Smooth muscle cell (in vitro differentiated cells): ENCODE results near the gene PRR36. TPM values are rescaled to one million over a fixed set of nuclear protein-coding genes. Genes with fewer than 3 reads are reported as not detected.

Source experiments
- DNase-seq: peaks from one replicate; lab custom pipeline; 2025; ENCODE audit not compliant: unreplicated experiment; lab: John Stamatoyannopoulos, UW
- H2AFZ ChIP-seq: fragments of 200-600 bp; sonication (generic); 2 replicates; pipeline ENCODE4 v1.6.0; 2016; ENCODE audit warnings: antibody characterized with exemption, low read depth, mild to moderate bottlenecking
- H3F3A ChIP-seq: fragments of 200-600 bp; sonication (generic); 2 replicates; pipeline ENCODE4 v1.6.0; 2017; ENCODE audit warnings: antibody characterized with exemption, low read depth
- H3K27ac ChIP-seq: fragments of 200-600 bp; sonication (generic); 2 replicates; pipeline ENCODE4 v1.5.1; 2016; ENCODE audit warnings: low read depth, mild to moderate bottlenecking
- H3K27me3 ChIP-seq: fragments of 200-600 bp; sonication (generic); 2 replicates; pipeline ENCODE4 v1.6.1; 2016; ENCODE audit warnings: low read depth, mild to moderate bottlenecking
- H3K36me3 ChIP-seq: fragments of 200-600 bp; sonication (generic); 2 replicates; pipeline ENCODE4 v1.5.1; 2016; ENCODE audit warnings: low read depth
- H3K4me1 ChIP-seq: fragments of 200-600 bp; sonication (generic); 2 replicates; pipeline ENCODE4 v1.5.1; 2016; ENCODE audit warnings: low read depth
- H3K4me2 ChIP-seq: fragments of 200-600 bp; sonication (generic); 2 replicates; pipeline ENCODE4 v1.6.0; 2016; ENCODE audit warnings: mild to moderate bottlenecking
- H3K4me3 ChIP-seq: fragments of 200-600 bp; sonication (generic); 2 replicates; pipeline ENCODE4 v1.5.1; 2016; ENCODE audit warnings: mild to moderate bottlenecking
- H3K79me2 ChIP-seq: fragments of 200-600 bp; sonication (generic); 2 replicates; pipeline ENCODE4 v1.6.0; 2016; ENCODE audit warnings: low read depth, mild to moderate bottlenecking
- H3K9ac ChIP-seq: fragments of 200-600 bp; sonication (generic); 2 replicates; pipeline ENCODE4 v1.6.0; 2016; ENCODE audit warnings: low read depth
- H3K9me3 ChIP-seq: fragments of 200-600 bp; sonication (generic); replicated peaks from 2 replicates; pipeline ENCODE4 v1.5.1; 2016; ENCODE audit warnings: low read depth
- H4K20me1 ChIP-seq: fragments of 200-600 bp; sonication (generic); 2 replicates; pipeline ENCODE4 v1.6.0; 2016; ENCODE audit warnings: low read depth
- CTCF ChIP-seq: fragments of 200-600 bp; sonication (generic); IDR thresholded peaks from 2 replicates; pipeline ENCODE4 v1.5.1; 2017; ENCODE audit warnings: borderline replicate concordance, mild to moderate bottlenecking, antibody characterized with exemption; ENCODE audit not compliant: insufficient read depth, poor library complexity, severe bottlenecking
- WGBS: methylation state at CpG from one replicate; pipeline ENCODE4 v1.1.7; 2016; ENCODE audit warnings: low lambda C conversion rate; 5-methylcytosine and 5-hydroxymethylcytosine counted together
- polyA plus RNA-seq: library from polyadenylated mRNA; unstranded; fragments of >200 nt; fragmentation: Nextera tagmentation; extraction: Ambion mirVana; gene quantifications from 2 replicates; pipeline ENCODE4 v1.2.1, GENCODE V29; 2016
- total RNA-seq: library from RNA; depleted of rRNA; stranded (reverse); fragments of >200 nt; gene quantifications from 2 replicates; pipeline ENCODE4 v1.2.3, GENCODE V29; 2014

Gene PRR36
- total and polyA plus RNA-seq, 2 experiments from 2014 or later = 0.13 to 0.57 TPM

GRCh38 chr19:7868671-7869452 is 5.3 kb downstream of the PRR36 start:
- no peak overlapping the region for H3K27ac ChIP-seq
- 3% methylated on average over 65 of the region's 67 CpGs for WGBS
- H3K79me2 ChIP-seq = no peaks in the 10 kb centered on the region
- H3K9me3 ChIP-seq = no peaks in the 10 kb centered on the region
- H3K4me1 ChIP-seq = peaks cover 4% of the 10 kb centered on the region
- peak; percentile 68 for TF ChIP-seq CTCF
- H3F3A ChIP-seq = peaks cover 3% of the 10 kb centered on the region
- peak overlapping the region; percentile 62 for H2AFZ ChIP-seq
- no peak overlapping the region for H3K9ac ChIP-seq
- peak overlapping the region; percentile 84 for H3K4me2 ChIP-seq
- peaks cover 64% of the 10 kb centered on the region for H3K27me3 ChIP-seq
- no peaks in the 10 kb centered on the region for H3K36me3 ChIP-seq
- no peaks in the 10 kb centered on the region for H4K20me1 ChIP-seq
- DNase-seq = peak; percentile 54
- peak overlapping the region; percentile 46 for H3K4me3 ChIP-seq

- Histone ChIP-seq H3K79me2 (no peaks in the 10 kb centered on the region), H3K27ac (no peak overlapping the region), H3K4me1 (peaks cover 4% of the 10 kb centered on the region), H2AFZ (no peak overlapping the region), H3F3A (peaks cover 3% of the 10 kb centered on the region), H3K4me2 (peak overlapping the region; percentile 84), H3K9ac (no peak overlapping the region), H3K27me3 (peaks cover 64% of the 10 kb centered on the region), H3K9me3 (no peaks in the 10 kb centered on the region), H3K36me3 (no peaks in the 10 kb centered on the region), H3K4me3 (no peak overlapping the region), H4K20me1 (no peaks in the 10 kb centered on the region)
- no peak for DNase-seq
- no peak for TF ChIP-seq CTCF
- 16% methylated on average over 16 of the region's 21 CpGs for WGBS
Observed at GRCh38 chr19:7868326-7868670, 5.9 kb downstream of the PRR36 start.

GRCh38 chr19:7867092-7867844 is 6.9 kb downstream of the PRR36 start:
- H3K27me3 ChIP-seq = peaks cover 63% of the 10 kb centered on the region
- H3K9me3 ChIP-seq = no peaks in the 10 kb centered on the region
- H3K36me3 ChIP-seq = no peaks in the 10 kb centered on the region
- no peak for DNase-seq
- H3K4me3 ChIP-seq = no peak overlapping the region
- H3K79me2 ChIP-seq = no peaks in the 10 kb centered on the region
- peaks cover 2% of the 10 kb centered on the region for H3K4me1 ChIP-seq
- H3F3A ChIP-seq = peaks cover 3% of the 10 kb centered on the region
- no peak overlapping the region for H3K4me2 ChIP-seq
- no peak overlapping the region for H3K9ac ChIP-seq
- no peaks in the 10 kb centered on the region for H4K20me1 ChIP-seq
- no peak overlapping the region for H2AFZ ChIP-seq
- no peak for TF ChIP-seq CTCF
- no peak overlapping the region for H3K27ac ChIP-seq
- whole genome bisulfite sequencing = 91% methylated on average over 9 of the region's 9 CpGs
